GM18873 (cell line): ENCODE data around the gene ZNF774.
A peak's percentile ranks its signal among the peaks of the same experiment; 100 is the strongest.
"Not testable (repeated sequence)": the region's sequence is repeated elsewhere in the genome, so short reads cannot be mapped to it uniquely, and the experiment has no call there.

ENCODE experiments used
- ATAC-seq: cut with Tn5 transposase; IDR thresholded peaks from one replicate; pipeline ENCODE4 v1.9.1; 2021; ENCODE audit warnings: mild to moderate bottlenecking, moderate library complexity, moderate number of reproducible peaks; ENCODE audit not compliant: unreplicated experiment, low FRiP score

ZNF774 gene

GRCh38 chr15:90387534-90388461, 35.7 kb downstream of the ZNF774 start, which contains the start of gene IQGAP1:
Gene IQGAP1 (plus strand): TSS chr15:90388242. CDS start chr15:90388342, 100 bp downstream.
- ATAC-seq: peak; percentile 91

- ATAC-seq: peak; percentile 26
Measured at GRCh38 chr15:90388462-90389380, 36.6 kb downstream of the ZNF774 start.

GRCh38 chr15:90389513-90389912, 37.4 kb downstream of the ZNF774 start:
- ATAC-seq: no peak

GRCh38 chr15:90393040-90393439, 41.0 kb downstream of the ZNF774 start:
- ATAC-seq: no peak

- ATAC-seq: no peak
Measured at GRCh38 chr15:90394074-90394473, 42.0 kb downstream of the ZNF774 start.

- ATAC-seq: no peak
Measured at GRCh38 chr15:90394748-90395442, 42.8 kb downstream of the ZNF774 start.

GRCh38 chr15:90396321-90396720, 44.2 kb downstream of the ZNF774 start:
- ATAC-seq: no peak

- no peak for ATAC-seq
Measured at GRCh38 chr15:90400005-90400758, 48.1 kb downstream of the ZNF774 start.

GRCh38 chr15:90400759-90401314, 48.8 kb downstream of the ZNF774 start:
- peak; percentile 97 for ATAC-seq

- ATAC-seq: no peak
Measured at GRCh38 chr15:90401495-90401894, 49.4 kb downstream of the ZNF774 start.

- no peak for ATAC-seq
Measured at GRCh38 chr15:90402223-90402622, 50.1 kb downstream of the ZNF774 start.

GRCh38 chr15:90402767-90403166, 50.7 kb downstream of the ZNF774 start:
- no peak for ATAC-seq

- no peak for ATAC-seq
Measured at GRCh38 chr15:90405055-90405607, 53.0 kb downstream of the ZNF774 start.

- no peak for ATAC-seq
Measured at GRCh38 chr15:90407336-90407735, 55.3 kb downstream of the ZNF774 start.

GRCh38 chr15:90407871-90408317, 55.8 kb downstream of the ZNF774 start:
- ATAC-seq: no peak

- no peak for ATAC-seq
Measured at GRCh38 chr15:90408657-90409056, 56.6 kb downstream of the ZNF774 start.

GRCh38 chr15:90409587-90409986, 57.5 kb downstream of the ZNF774 start:
- not testable (repeated sequence) for ATAC-seq

- not testable (repeated sequence) for ATAC-seq
Measured at GRCh38 chr15:90410316-90410715, 58.2 kb downstream of the ZNF774 start.

- no peak for ATAC-seq
Measured at GRCh38 chr15:90411176-90411575, 59.1 kb downstream of the ZNF774 start.
